HG02759 (cell line): ENCODE data around the gene MYO7A.

Source experiments
- ATAC-seq: cut with Tn5 transposase; IDR thresholded peaks from one replicate; pipeline ENCODE4 v1.9.1; 2021; ENCODE audit warnings: mild to moderate bottlenecking, moderate library complexity; ENCODE audit not compliant: unreplicated experiment

MYO7A gene

DNA sequence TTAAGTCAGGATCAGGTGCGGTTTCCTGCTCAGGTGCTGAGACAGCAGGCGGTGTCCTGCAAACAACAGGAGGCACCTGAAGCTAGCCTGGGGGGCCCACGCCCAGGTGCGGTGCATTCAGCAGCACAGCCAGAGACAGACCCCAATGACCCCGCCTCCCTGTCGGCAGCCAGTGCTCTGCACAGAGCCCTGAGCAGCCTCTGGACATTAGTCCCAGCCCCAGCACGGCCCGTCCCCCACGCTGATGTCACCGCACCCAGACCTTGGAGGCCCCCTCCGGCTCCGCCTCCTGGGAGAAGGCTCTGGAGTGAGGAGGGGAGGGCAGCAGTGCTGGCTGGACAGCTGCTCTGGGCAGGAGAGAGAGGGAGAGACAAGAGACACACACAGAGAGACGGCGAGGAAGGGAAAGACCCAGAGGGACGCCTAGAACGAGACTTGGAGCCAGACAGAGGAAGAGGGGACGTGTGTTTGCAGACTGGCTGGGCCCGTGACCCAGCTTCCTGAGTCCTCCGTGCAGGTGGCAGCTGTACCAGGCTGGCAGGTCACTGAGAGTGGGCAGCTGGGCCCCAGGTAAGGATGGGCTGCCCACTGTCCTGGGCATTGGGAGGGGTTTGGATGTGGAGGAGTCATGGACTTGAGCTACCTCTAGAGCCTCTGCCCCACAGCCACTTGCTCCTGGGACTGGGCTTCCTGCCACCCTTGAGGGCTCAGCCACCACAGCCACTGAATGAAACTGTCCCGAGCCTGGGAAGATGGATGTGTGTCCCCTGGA lies at the start of gene MYO7A:
TSS of gene MYO7A (plus strand) at position 327 of the 772 bp plus-strand sequence. CDS start 2,389 bp downstream, outside the sequence.
- no peak for ATAC-seq

DNA sequence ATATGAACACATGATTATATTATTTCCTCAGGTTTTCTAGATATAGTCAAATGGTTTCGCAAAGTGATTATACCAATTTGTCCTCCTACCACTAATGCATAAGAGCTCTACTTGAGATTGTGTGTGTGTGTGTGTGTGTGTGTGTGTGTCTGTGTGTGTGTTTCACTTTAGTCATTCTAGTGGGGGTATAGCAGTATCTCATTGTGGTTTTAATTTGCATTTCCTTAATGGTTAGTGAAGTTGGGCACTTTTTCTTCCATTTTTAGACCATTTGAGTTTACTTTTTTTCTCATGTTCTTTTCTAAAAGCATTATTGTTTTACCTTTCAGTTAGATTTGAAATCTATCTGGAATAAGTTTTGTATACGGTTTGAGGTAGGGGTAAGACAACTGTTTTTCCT lies 48.4 kb upstream of the MYO7A start:
- no peak for ATAC-seq

DNA sequence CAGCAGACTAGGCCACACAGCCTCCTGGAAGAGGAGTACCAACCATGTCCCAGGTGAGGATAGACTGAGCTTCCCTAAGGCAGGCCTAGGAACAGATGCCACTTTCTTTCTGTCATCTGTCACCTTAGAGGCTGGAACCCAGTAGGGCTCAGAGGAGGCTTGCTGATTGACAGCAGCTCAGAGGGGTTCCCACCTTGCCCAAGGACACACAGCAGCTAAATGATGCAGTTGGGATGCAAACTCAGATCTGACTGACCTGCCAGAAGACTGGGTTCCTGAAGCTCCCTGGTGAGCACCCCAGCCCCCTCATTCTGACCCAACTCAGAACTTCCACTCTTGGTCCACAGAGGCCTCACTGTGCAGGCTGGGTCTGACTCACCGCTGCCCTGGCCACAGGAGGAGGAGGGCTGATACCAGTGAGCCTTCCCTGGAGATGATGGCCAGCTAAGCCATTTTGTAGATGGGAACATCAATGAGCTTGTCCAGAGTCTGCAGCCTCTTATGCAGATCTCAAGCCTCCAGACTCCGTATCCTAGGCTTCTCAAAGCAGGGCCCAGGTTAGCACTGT lies 47.3 kb upstream of the MYO7A start:
- no peak for ATAC-seq

DNA sequence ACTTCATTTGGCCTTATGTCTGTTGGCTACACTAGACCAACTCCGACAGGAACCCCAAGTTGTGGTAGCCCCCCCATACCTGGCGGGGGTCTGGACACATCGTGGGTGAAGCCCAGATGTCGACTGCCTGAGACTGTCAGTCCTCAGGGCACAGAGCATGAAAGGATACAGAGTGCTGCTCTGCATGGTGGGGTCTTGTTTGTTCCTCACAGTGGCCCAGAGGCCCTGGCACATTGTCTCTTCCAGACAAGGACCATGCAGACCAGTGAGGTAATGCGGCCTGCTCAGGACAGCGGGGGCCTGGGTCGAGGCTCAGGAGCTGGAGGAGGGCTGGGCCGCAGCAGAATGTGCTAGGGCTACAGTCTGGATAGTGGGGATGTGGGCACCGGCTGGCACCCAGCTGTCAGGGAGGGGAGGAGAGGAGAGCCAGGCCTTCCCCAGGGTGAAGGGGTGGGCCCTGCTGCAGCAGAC lies 46.6 kb upstream of the MYO7A start:
- no peak for ATAC-seq

DNA sequence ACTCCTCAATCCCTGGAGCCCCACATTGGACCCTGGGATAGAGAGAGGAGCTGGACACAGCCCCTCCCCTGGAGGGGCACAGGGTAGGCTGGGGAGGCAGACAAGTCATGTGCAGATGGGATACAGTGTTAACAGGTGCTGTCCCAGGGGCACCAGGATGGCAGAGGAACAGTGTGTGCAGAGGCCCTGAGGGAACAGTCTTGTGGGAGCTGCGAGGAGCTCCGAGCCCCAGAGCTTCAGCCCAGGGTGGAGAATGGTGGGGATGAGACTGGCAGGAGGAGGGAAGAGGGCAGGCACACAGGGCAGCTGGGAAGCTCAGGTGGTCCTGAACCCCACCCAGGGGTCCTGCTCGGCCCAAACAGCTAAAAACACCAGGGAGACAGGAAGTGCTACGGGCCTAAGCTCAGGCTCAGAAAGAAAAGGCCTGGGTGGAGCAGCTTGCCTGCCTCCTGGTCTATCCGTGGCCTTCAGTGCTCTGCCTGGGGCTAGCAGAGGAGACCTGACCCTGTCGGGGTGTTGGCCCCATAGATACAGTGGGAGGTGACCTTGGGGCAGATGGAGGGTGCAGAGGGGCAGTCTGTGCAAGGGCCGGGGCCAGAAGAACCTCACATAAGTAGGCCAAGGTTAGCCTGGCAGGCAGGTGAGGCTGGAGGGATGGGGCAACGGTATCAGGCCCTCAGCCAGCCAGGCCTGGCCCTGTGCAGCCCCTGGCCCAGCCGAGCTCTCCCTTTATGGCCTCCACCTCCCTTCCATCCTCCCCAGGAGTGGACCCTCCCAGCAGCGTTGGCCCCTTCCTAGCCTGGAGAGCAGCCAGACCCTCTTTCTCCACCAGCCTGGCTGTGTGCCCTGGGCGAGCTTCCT lies 45.8 kb upstream of the MYO7A start:
- ATAC-seq, result no peak

DNA sequence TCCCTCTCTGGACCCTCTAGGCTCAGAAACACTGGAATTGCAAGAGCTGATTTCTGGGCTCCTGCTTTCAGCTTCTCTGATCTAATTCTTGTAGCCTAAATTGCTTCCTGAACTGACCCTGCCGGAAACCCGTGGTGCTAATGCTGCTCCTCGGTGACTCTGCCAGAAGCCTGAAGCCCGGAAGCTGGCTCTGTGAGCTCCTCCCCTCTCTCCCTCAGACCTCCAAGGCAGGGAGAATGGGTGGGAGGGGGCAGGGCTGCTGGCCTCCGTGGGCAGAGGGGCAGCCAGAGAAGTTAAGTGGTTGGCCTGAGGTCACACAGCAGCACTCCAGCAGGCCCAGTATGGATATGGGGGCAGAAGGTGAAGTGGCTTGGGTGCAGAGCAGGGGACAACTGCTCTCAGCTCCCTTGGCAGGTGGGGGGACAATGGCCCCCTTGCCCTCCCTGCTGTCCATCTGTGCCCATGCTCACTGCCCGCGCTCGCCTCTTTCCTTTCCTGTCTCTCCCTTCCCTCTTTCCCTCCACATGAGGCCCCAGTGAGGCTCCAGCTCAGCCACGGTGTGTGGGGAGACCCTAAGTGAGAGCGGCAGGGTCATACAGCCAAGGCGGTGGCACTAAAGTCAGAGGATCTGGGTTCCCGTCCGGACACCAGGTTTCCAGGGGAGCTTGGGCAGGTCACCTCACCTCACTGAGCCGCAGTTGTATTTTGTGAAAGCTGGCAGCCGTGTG lies 45.0 kb upstream of the MYO7A start:
- ATAC-seq, result peak; percentile 48

DNA sequence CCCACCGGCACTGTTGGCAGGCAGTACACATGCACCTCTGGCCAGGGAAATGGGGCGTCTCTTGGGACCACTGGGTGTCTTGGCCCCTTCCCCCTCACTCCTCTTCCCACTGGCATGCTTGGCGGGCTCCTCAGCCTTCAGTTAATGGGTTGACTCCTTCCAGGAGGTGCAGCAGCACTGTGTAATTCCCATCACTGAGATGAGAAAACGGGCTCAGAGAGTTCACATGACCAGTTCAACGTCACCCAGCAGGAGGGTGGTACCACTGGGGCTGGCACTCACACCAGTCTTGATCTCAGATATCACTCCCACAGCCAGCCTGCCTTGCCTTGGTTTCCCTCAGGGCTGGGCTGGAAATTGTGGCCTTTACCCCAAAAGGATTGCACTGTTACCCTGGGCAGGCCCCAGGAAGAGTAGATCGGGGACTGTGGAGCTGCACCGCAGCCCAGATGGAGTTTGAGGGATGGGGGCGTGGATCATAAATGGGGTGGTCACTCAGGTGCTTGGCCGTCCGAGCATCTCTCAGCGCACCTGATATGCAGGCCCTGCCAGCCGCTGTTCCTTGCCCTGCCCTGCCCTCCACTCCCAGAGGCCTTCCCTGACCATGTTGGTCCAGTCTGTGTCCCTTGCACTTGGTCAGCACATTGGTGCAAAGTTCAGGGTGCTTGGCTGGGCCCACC lies 44.3 kb upstream of the MYO7A start:
- ATAC-seq, result no peak

DNA sequence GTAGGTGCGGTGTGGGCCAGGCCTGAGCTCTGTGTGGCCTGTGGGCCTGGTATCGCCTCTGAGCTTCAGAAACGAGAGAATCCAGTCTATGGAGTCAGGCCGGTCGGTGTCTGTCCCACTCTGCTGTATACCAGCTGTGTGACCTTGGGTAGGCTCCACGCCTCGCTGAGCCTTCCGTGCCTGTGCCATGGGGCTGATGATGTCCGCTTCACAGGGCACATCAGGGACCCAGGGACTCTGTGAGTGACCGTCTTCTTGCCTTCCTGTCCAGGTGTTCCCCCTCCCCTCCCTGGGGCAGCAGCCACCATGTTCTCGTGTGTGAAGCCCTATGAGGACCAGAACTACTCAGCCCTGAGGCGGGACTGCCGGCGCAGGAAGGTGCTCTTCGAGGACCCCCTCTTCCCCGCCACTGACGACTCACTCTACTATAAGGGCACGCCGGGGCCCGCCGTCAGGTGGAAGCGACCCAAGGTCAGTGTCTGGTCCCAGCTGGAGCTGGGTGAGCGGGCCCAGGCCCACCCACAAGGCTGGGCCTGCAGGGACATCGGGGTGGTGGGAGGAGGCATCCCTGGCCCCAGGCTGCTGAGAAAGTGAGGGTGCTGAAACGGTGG lies 43.4 kb upstream of the MYO7A start:
- no peak for ATAC-seq

DNA sequence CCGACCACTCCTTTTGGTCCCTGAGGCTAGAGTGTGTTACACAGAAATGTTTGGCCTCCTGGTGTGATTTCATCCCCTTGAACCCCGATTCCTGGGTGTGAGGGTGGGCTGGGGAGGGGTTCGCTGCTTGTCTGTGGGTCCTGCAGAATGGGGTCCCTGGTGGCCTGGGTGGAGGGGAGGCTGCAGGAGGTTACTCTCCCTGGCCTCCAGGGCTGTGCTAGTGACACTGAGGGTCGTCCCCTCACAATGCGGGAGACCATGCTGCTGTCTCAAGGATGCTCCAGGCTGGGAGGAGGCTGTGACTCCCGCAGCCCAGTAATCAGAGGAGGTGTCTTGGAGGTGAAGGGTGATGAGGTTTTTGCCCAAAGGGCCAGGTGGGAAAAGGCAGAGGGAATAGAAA lies 42.4 kb upstream of the MYO7A start:
- ATAC-seq, result no peak

DNA sequence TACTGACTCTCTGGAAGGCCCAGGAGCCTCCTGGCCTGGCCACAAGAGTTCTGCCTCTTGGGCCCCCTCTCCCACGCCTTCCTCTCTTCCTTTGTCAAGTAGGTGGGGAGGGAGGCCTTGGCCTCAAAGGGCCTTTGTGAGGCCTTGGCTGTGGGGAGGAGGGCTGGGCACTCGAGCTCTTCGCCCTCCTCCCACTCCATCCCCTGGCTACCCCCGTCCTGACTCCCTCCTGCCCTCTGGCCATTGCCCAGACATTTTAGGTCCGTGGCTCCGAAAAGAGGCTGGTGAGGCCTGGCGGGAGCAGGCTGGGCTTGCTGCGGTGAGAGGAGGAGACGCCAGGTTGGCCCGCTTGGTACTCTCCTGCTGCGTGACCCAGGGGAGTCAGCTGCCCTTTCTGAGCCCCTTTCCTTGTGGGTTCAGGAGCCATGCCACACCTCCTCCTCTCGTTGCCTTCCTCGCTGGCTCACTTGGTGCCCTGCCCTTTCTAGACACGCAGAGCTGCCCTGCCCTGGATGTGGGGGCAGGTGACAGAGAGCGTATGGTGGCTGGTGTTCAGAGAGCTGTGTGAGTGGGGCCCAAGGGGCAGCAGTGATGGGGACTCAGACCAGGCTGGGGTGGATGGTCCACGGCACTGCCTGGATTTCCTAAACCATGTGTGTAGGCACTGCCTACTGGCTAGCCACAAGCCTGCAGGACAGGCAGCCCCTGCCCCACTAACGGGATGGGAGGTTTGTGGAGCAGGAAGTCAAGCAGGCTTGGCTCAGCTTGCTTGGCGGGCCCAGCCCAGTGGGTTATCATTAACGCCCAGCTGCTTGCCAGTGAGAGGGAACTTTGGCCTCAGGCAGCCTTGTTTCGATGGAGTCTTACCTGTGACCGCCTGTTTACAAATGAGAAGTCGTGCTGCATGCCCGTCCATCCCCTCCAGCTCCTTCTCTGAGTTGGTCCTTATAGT lies 41.2 kb upstream of the MYO7A start:
- no peak for ATAC-seq

DNA sequence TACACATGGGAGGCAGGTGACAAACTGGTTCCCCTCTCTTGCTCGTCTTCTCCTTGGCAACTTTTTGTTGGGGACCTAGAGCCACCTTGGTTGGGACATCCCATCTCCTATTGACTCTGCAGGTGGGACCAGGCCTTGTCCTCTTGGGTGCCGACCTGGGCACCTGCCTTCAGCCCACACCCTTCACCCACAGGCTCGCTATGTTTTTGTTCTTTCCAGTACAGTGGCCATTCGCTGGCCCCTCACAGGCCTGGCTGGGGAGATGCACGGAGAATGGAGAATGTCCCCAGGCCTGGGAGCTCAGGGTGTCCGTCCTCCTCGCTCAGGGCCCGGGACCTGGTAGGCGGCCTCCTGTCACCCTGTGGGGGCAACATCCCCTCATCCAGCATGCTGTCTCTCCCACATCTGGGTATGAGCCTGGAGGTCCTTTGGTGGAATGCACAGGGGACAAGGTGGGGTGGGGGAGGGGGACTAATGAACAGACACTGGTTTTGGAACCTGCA lies 40.3 kb upstream of the MYO7A start:
- ATAC-seq, result no peak

- ATAC-seq, result no peak
Observed at GRCh38 chr11:77088236-77089003, 39.6 kb upstream of the MYO7A start.

DNA sequence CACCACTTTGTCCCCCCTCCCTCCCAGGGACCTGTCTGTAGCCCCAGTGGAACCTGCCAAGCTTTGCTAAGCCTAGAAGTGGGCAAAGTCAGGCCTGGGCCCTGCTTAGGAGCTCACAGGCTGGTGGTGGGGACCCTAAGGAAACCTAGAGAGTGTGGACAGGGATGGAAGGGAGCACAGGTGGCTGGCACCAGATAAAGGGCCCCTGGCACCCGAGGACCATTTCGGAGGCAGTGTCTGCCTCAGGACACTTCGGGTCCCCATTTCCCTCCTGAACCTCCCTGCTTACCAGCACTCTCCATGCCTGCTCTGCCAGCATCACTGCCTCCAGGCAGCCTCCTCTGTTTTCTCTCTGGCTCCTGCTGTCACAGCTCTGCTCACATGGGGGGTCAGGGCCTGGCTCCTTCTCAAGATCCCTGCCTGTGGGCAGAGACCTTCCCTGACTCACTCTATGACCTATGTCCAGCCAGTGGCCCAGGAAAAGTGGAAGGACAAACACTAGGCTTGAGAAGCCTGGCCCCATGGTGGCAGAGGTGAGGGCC lies 39.0 kb upstream of the MYO7A start:
- ATAC-seq, result no peak

DNA sequence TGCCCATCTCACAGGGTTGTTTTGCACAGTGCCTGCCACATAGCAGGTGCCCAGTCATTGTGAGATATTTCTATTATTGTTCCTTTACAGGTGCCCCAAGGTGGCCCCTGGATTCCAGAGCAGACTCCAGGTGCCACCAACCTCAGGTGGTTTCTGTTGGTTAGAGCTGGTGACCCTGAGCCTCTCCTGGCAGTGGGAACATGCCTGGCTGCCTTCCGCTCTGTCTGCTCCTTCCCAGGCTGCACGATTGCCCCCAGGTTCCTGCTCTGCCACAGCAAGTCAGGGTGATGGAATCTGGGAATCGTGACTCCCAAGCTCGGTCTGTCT lies 38.0 kb upstream of the MYO7A start:
- no peak for ATAC-seq

DNA sequence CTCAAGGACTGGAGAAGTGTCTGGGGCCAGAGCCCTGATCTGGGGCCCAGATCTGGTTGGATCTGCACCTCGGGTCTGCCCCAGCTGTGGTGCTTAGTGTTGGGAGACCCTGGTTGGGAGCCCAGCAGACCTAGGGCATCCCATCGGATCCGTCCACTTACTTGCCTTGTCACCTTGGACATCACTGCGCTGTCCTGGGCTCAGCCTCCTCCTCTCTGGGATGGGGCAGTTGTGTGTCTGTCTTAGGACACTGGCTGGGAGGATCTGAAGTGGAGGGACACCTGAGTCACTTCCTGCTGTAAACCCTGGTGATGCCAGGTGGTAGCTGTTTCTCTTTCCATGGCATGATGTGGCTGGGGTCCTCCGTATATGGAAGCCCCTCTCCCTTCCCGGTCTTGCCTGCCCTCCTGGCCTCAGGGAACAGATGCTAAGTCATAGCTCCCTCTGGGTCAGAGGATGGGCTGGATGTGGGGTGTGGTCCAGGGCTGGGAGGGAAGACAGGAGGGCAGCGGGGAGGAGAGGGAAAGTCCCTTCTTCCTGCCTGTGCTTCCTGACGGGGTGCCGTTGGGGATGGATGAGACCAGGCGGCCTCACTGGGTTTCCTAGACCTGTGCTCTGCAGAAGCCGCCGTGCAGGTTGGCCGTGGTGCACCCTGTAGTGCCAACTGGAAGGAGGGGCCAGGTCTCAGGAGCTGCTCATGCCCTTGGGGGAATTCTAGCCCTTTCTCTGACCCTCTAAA lies 37.5 kb upstream of the MYO7A start:
- peak; percentile 13 for ATAC-seq

- ATAC-seq, result peak; percentile 94
Observed at GRCh38 chr11:77091146-77091940, 36.7 kb upstream of the MYO7A start.
